Measurements from ENCODE around the gene SLC25A47.

SLC25A47 gene

GRCh38 chr14:100346306-100347091, 23.4 kb downstream of the SLC25A47 start:
- DNase-seq (ENCODE audit: low read depth in 2 of 2), result no peak

GRCh38 chr14:100348253-100348729, 25.2 kb downstream of the SLC25A47 start:
- DNase-seq (ENCODE audit: low read depth in 2 of 2), result no peak

GRCh38 chr14:100348784-100349685, 25.9 kb downstream of the SLC25A47 start:
- DNase-seq (ENCODE audit: low read depth in 2 of 2), result no peak

GRCh38 chr14:100350276-100350926, 27.3 kb downstream of the SLC25A47 start:
- DNase-seq (ENCODE audit: low read depth in 2 of 2), result no peak

DNA sequence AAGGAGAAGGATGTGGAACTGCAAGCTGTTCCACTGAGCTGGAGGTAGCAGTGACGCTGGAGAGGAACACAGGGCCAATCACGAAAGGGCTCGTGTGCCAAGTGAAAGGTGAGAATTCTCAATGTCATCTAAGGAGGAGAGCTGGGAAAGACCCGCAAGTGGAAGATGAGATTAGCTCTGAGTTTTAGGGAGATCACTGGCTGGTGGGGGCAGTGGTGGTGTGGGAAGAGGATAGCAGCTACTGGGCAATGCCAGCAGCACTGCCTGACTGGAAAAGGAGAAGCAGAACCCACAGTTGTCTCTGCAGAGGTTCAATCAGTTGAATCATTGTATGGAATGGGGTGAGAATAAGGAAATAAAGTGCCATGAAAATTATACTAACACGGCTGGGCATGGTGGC, 27.8 kb downstream of the SLC25A47 start:
- DNase-seq (ENCODE audit: low read depth in 2 of 2), result no peak

DNA sequence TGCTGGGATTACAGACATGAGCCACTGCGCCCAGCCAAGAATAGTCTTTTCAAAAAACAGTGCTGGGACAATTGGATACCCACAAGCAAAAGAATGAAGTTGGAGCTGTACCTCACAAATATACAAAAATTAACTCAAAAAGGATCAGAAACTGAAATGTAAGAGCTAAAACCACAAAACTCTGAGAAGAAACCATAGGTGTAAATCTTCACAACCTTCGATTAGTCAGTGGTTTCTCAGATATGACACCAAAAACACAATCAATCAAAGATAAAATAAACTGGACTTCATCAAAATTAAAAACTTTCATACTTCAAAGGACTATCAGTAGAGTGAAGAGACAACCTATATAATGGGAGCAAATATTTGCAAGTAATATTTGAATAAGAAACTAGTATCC, 35.3 kb downstream of the SLC25A47 start:
- no peak for DNase-seq (ENCODE audit: low read depth in 2 of 2)

GRCh38 chr14:100359111-100359510, 36.0 kb downstream of the SLC25A47 start:
- no peak for DNase-seq (ENCODE audit: low read depth in 2 of 2)

DNA sequence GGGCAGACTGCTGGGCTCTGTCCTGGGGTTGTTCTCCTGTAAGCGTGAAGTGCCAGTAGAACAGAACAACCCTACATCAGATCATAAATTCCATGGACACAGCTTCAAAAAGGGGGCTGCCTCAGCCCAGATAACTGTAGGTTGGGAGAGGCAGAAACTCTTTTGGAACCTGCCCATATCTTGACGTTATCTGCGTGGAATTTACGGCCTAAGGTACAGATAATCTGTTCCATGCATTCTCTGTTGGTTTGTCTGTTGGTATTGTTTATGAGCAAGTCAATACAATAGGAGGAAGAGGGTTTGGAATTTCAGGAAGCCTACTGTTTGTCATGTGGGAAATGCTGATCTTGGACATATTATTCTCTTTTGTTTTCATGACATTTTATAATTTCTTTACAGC, 36.7 kb downstream of the SLC25A47 start:
- DNase-seq (ENCODE audit: low read depth in 2 of 2), result no peak

DNA sequence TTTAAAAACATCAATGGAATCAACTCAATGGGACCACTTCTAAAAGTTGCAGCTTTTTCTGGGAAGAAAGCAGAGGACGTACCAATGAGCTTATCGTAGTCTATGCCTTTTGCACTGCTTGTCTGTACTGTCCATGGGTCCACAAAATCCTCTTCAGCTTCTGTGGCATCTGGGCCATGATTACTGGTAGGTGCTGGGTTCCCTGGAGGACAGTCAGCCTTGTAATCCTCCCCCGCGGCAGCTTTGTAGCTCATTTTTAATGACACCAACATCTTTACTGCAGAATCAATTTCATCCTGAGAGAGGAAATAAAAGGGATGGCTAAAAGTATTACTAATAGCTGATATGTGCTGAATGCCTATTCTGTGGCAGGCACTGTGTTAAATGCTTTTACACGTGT, 38.5 kb downstream of the SLC25A47 start:
- DNase-seq (ENCODE audit: low read depth in 2 of 2), result no peak

- no peak for DNase-seq (ENCODE audit: low read depth in 2 of 2)
These were observed 39.3 kb downstream of the SLC25A47 start for GRCh38 chr14:100362311-100362927.

DNA sequence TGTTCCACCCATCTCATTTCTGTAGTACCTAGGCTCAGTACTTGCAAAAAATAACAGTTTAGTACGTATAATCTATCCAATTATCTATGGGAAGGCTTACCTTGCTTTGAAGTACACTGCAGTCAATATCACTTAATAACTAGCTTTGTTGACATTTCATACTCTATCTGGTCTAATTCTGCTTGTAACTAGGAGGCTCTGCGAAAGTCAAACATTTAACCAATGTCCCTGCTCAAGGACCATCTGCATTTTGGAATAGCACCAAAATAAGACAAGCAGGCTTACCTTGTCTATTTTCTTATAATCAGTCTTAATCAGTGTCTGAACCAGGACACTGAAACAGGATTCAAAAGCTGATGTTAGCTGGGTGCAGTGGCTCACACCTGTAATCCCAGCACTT, 39.9 kb downstream of the SLC25A47 start:
- DNase-seq (ENCODE audit: low read depth in 2 of 2), result no peak

DNA sequence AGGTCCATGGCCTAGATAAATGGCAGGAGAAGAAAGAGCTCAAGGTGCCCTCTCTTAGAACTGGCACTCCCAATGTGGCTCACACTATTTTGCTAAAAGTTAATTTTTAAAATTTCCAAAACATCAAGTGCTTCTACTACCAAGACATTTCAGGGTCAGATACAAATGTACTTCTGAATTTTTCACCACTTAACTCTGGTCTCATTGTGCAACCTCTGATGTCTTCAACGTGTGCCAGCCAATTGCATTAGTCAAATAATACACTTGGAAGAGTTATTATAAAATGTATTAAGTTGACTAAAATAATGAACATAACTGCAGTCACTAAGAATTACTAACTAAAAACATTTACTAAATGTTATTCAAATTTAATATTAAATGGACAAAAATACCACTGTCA, 41.3 kb downstream of the SLC25A47 start:
- DNase-seq (ENCODE audit: low read depth in 2 of 2), result no peak

- DNase-seq (ENCODE audit: low read depth in 2 of 2), result no peak
These were observed 42.6 kb downstream of the SLC25A47 start for GRCh38 chr14:100365741-100366140.

DNA sequence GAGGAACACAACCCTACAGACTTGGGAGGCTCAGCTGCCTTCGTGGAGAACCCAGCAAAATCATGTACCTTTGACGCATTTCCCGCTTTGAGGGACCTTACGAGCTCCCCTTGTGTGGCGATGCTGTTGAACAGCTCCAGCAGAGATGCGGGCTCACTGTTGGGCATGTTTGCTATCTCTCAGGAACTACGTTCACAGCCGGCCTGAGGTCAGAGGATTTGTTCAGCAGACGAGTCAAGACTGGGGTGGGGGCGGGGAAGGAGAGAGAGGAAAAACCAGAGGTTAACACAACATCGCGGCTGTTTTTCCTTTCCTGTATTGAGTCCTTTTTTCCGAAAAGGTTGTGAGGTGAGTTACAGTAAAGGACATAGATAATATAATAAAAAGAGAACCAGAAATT, 45.9 kb downstream of the SLC25A47 start:
- no peak for DNase-seq (ENCODE audit: low read depth in 2 of 2)

DNA sequence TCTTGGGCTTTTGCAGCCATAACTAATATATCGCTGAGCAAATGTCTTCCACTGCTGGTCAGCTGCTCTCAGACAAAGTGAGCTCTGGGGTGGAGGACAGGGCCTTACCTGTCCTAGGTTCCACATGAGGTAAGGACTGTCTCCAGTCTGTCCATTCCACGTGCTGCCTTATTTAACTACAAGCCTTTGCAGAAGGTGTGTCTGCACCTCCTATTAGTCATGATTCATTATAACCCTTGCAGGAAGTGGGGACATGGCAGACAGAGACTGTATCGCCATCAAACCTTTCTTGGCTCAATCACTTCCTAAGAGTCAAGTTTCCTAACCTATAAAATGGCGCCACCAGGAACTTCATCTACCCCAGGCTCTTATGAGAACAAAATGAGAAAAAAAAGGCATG, 46.9 kb downstream of the SLC25A47 start:
- no peak for DNase-seq (ENCODE audit: low read depth in 2 of 2)

- no peak for DNase-seq (ENCODE audit: low read depth in 2 of 2)
These were observed 48.6 kb downstream of the SLC25A47 start for GRCh38 chr14:100371773-100372172.

DNA sequence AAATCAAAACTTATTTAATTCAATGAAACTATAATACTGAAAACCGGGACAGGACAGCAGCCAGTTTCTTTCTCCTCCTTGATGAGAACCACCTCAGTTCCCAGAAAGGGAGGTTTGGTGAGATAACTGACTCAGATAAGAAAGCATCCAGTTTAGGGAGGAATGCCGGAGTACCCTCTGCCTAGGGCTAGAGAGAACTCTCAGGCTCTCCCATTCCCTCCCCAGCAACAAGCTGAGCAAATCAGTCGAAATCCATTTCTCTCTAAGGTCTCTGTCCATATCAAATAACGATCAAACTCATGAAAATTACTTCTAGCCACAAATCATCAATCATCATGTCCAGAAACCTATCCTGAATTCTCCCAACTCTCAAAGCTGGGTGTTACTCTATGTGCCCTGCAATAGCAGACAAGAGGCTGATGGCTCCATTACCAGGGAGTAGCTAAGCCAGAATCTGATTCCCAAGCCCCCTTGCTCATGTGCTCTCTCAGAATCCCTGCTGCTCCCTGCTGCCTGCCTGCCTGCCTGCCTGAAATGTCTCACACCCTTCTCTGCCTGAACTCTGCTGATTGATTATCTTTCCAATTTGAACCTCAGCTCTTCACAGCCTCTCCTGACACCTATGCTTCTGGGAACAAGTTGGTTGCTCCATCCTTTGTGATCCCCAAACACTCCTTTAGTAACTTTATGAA, 49.4 kb downstream of the SLC25A47 start:
- DNase-seq (ENCODE audit: low read depth in 2 of 2), result no peak

DNA sequence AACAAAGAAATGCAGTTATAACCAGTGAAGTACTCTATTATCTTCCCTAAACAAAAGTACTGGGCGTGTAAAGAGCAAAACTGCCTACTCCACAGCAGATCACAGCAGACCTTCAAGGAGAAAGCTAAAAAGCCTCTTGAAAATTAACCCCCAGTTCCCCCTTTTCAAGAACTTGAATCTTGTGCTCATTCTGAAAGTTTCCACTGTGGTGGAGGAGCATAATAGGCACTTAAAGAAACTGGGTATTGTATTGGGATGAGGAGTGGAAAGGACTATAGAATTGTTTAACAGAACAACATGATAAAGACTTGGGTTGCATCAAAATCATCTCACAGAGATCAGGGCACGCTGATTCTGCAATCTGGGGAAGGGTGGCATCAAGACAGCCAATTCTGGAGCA, 51.1 kb downstream of the SLC25A47 start:
- DNase-seq (ENCODE audit: low read depth in 2 of 2), result no peak

GRCh38 chr14:100374876-100375265, 51.7 kb downstream of the SLC25A47 start:
- no peak for DNase-seq (ENCODE audit: low read depth in 2 of 2)

DNA sequence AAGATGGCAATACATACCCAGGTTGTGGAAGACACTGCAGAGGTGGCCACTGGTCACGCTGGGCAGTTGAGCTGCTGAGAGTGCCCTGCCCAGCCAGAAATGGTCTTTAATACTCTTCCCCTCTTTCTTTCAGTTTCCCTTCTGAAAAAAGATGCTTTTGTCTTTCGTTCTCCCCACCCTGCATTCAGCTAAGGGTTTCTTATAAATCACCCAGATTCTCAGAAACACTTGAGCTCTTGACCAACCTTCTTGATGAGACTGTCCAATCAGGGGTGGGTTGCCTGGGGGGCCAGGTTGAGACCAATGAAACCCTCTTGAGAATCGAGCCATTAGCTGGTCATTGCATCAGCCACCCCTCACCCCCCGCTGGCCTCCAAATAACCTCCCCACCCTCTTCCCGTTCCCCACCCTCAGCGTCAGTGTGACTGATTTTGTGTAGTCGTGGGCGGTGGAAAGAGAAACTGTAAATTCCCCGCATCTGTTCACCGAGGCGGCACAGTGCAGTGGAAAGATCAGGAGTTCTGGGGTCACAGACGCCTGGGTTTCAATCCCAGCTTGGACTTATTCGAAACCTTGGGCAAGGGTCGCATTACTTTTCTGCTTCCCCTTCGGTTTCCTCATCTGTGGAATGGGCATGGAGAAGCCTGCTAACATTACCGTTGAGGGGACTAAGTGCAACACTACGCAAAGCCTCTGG, 52.3 kb downstream of the SLC25A47 start:
- DNase-seq (ENCODE audit: low read depth in 2 of 2), result peak; percentile 70 to 86

Measured in stimulated activated CD4-positive, alpha-beta T cell treated with anti-CD3 and anti-CD28 coated beads, Interleukin-4, amount 100 ng/mL, for 48 hours (primary cell).